ENCODE measurements around the gene ZNF513.

ZNF513 gene

GRCh38 chr2:27350106-27350693 lies 30.3 kb downstream of the ZNF513 start:
- no peak overlapping the region for H3K9ac ChIP-seq (ENCODE audit: low read length)
- peaks cover 36% of the 10 kb centered on the region for H3K4me1 ChIP-seq (ENCODE audit: control insufficient read depth, insufficient read depth, low read length)
- DNase-seq (ENCODE audit: low read depth): no peak
- no peaks in the 10 kb centered on the region for H3K27me3 ChIP-seq (replicated peaks; ENCODE audit: control insufficient read depth, insufficient read depth, low read length)
- no peaks in the 10 kb centered on the region for H3K9me3 ChIP-seq (ENCODE audit: control insufficient read depth, low read length)
- no peak overlapping the region for H3K4me3 ChIP-seq (ENCODE audit: low read length)
- peaks cover 6% of the 10 kb centered on the region for H3K36me3 ChIP-seq (ENCODE audit: control insufficient read depth, insufficient read depth, low read length, severe bottlenecking)

- no peak for DNase-seq (ENCODE audit: low read depth)
- no peak overlapping the region for H3K4me3 ChIP-seq (ENCODE audit: low read length)
Observed at GRCh38 chr2:27347641-27348040, 32.9 kb downstream of the ZNF513 start.

DNA sequence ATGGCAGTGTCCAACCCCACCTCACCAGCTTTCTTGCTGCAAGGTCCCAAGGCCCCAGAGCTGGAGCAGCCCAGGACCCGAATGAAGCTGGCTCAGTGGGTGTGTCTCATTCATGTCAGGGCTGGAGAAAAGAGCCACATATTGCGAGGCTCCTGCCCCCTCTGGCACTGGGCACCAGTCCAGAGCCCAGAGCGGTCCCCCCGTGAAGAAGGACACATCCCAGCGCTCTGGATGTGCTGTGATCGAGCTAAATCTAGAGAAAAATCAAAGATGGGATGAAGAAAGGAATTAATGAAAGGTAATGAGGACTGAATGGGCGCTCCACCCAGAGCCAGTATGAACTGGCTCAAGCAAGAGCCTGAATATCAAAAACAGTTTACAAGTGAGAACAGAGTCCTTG lies 44.4 kb downstream of the ZNF513 start:
- peaks cover 81% of the 10 kb centered on the region for H3K36me3 ChIP-seq (ENCODE audit: control insufficient read depth, insufficient read depth, low read length, severe bottlenecking)
- H3K9ac ChIP-seq (ENCODE audit: low read length): no peak overlapping the region
- H3K9me3 ChIP-seq (ENCODE audit: control insufficient read depth, low read length): no peaks in the 10 kb centered on the region
- no peak overlapping the region for H3K4me3 ChIP-seq (ENCODE audit: low read length)
- H3K27me3 ChIP-seq (replicated peaks; ENCODE audit: control insufficient read depth, insufficient read depth, low read length): no peaks in the 10 kb centered on the region
- no peak for DNase-seq (ENCODE audit: low read depth)
- H3K4me1 ChIP-seq (ENCODE audit: control insufficient read depth, insufficient read depth, low read length): no peaks in the 10 kb centered on the region

More at GRCh38 chr2:27347641-27348040, 32.9 kb downstream of the ZNF513 start:
- no peaks in the 10 kb centered on the region for H3K9me3 ChIP-seq (ENCODE audit: control insufficient read depth, low read length)
- peaks cover 16% of the 10 kb centered on the region for H3K4me1 ChIP-seq (ENCODE audit: control insufficient read depth, insufficient read depth, low read length)
- peaks cover 9% of the 10 kb centered on the region for H3K36me3 ChIP-seq (ENCODE audit: control insufficient read depth, insufficient read depth, low read length, severe bottlenecking)
- no peaks in the 10 kb centered on the region for H3K27me3 ChIP-seq (replicated peaks; ENCODE audit: control insufficient read depth, insufficient read depth, low read length)
- H3K9ac ChIP-seq (ENCODE audit: low read length): no peak overlapping the region

GRCh38 chr2:27335311-27335710 lies 45.2 kb downstream of the ZNF513 start:
- H3K4me1 ChIP-seq (ENCODE audit: control insufficient read depth, insufficient read depth, low read length): no peaks in the 10 kb centered on the region
- H3K36me3 ChIP-seq (ENCODE audit: control insufficient read depth, insufficient read depth, low read length, severe bottlenecking): peaks cover 81% of the 10 kb centered on the region
- no peak for DNase-seq (ENCODE audit: low read depth)
- no peaks in the 10 kb centered on the region for H3K27me3 ChIP-seq (replicated peaks; ENCODE audit: control insufficient read depth, insufficient read depth, low read length)
- H3K4me3 ChIP-seq (ENCODE audit: low read length): no peak overlapping the region
- no peaks in the 10 kb centered on the region for H3K9me3 ChIP-seq (ENCODE audit: control insufficient read depth, low read length)
- H3K9ac ChIP-seq (ENCODE audit: low read length): no peak overlapping the region
